ENCODE results near the gene MAD1L1. TPM values are rescaled to one million over a fixed set of nuclear protein-coding genes. Genes with fewer than 3 reads are reported as not detected.

The MAD1L1 gene
- total and polyA plus RNA-seq, 2 donors (not counting 1 experiment from before 2014, with no cell fraction given), result 9.8 to 29.4 TPM

DNA sequence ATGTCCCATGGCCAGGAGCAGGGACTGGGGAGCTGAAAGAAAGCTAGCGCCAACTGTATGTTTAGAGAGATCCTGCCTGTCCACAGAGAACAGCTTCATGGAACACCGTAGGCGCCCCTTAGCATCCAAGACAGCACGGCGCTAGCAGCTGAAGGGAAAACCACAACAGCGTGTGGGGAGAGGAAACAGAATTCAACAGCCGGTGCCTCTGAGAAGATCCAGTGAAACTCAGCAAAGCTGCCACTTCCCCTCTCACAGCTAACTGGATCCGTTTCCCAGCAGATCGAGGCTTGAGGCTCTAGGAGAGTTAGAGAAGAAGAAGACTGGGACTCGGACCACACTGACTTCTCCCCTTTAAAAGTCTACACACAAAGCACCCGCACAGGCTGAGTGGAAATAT, 145.0 kb downstream of the MAD1L1 start:
- H3K9ac ChIP-seq (ENCODE audit: insufficient read depth, low read length), result no peak overlapping the region
- TF ChIP-seq CTCF (conservative IDR thresholded peaks at IDR 0.05 in 1 of 2, IDR thresholded peaks at IDR 0.05 in 1 of 2; ENCODE audit: low read depth in 1 of 2, low read length in 2 of 2) (no peak), EZH2 (IDR thresholded peaks at IDR 0.05; ENCODE audit: low read length, missing control alignments) (no peak)
- H3K27ac ChIP-seq (ENCODE audit: insufficient read depth, low read length), result no peak overlapping the region
- H3K36me3 ChIP-seq (ENCODE audit: control insufficient read depth, insufficient read depth, low read length), result no peaks in the 10 kb centered on the region
- H3K79me2 ChIP-seq (ENCODE audit: control insufficient read depth, insufficient read depth, low read length), result no peaks in the 10 kb centered on the region
- no peak overlapping the region for H3K4me2 ChIP-seq (ENCODE audit: extremely low read depth, insufficient read depth, low read length)
- H3K4me1 ChIP-seq (ENCODE audit: control insufficient read depth, extremely low read depth, insufficient read depth, low read length), result no peaks in the 10 kb centered on the region
- no peak for DNase-seq (ENCODE audit: low read depth in 2 of 2)
- H3K9me3 ChIP-seq (ENCODE audit: control insufficient read depth, insufficient read depth, low read depth, low read length), result no peaks in the 10 kb centered on the region
- no peaks in the 10 kb centered on the region for H3K27me3 ChIP-seq (ENCODE audit: control insufficient read depth, insufficient read depth, low read length)
- no peak overlapping the region for H3K4me3 ChIP-seq (replicated peaks in 1 of 4; ENCODE audit: control extremely low read depth in 1 of 4, insufficient read depth in 1 of 4, low read depth in 3 of 4, low read length in 4 of 4)
- H2AFZ ChIP-seq (ENCODE audit: low read length), result no peak overlapping the region
- H4K20me1 ChIP-seq (ENCODE audit: control insufficient read depth, extremely low read depth, insufficient read depth, low read length), result no peaks in the 10 kb centered on the region

DNA sequence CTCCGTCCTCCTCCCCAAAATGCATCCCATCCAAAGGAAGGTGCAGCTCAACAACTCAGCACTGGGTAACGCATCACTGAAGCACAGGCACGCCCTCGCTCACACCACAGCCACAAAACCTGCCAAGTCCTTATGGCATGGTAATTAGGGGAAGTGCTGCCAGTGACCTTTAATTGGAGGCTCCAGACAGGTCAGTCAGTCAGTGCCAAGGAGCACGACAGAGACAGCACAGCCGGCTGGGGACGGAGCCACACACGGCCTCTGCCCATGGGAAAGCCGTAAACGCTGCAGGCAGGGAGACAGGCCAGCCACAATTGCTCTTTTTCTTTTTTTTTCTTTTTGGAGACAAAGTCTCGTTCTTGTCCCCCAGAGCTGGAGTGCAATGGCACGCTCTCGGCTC, 146.5 kb downstream of the MAD1L1 start:
- H3K27ac ChIP-seq (ENCODE audit: insufficient read depth, low read length), result no peak overlapping the region
- no peak overlapping the region for H3K4me2 ChIP-seq (ENCODE audit: extremely low read depth, insufficient read depth, low read length)
- H3K9me3 ChIP-seq (ENCODE audit: control insufficient read depth, insufficient read depth, low read depth, low read length), result no peaks in the 10 kb centered on the region
- peaks cover 5% of the 10 kb centered on the region for H3K4me1 ChIP-seq (ENCODE audit: control insufficient read depth, extremely low read depth, insufficient read depth, low read length)
- no peaks in the 10 kb centered on the region for H3K36me3 ChIP-seq (ENCODE audit: control insufficient read depth, insufficient read depth, low read length)
- H4K20me1 ChIP-seq (ENCODE audit: control insufficient read depth, extremely low read depth, insufficient read depth, low read length), result no peaks in the 10 kb centered on the region
- DNase-seq (ENCODE audit: low read depth in 2 of 2), result no peak
- no peak overlapping the region for H2AFZ ChIP-seq (ENCODE audit: low read length)
- no peaks in the 10 kb centered on the region for H3K27me3 ChIP-seq (ENCODE audit: control insufficient read depth, insufficient read depth, low read length)
- H3K79me2 ChIP-seq (ENCODE audit: control insufficient read depth, insufficient read depth, low read length), result no peaks in the 10 kb centered on the region
- H3K4me3 ChIP-seq (replicated peaks in 1 of 4; ENCODE audit: control extremely low read depth in 1 of 4, insufficient read depth in 1 of 4, low read depth in 3 of 4, low read length in 4 of 4), result no peak overlapping the region
- TF ChIP-seq EZH2 (IDR thresholded peaks at IDR 0.05; ENCODE audit: low read length, missing control alignments) (no peak), CTCF (conservative IDR thresholded peaks at IDR 0.05 in 1 of 2, IDR thresholded peaks at IDR 0.05 in 1 of 2; ENCODE audit: low read depth in 1 of 2, low read length in 2 of 2) (no peak)
- H3K9ac ChIP-seq (ENCODE audit: insufficient read depth, low read length), result no peak overlapping the region

GRCh38 chr7:2085804-2086203, 146.9 kb downstream of the MAD1L1 start:
- no peak overlapping the region for H3K27ac ChIP-seq (ENCODE audit: insufficient read depth, low read length)

More at GRCh38 chr7:2085804-2086203, 146.9 kb downstream of the MAD1L1 start:
- Histone ChIP-seq H3K4me3 (replicated peaks in 1 of 4; ENCODE audit: control extremely low read depth in 1 of 4, insufficient read depth in 1 of 4, low read depth in 3 of 4, low read length in 4 of 4) (no peak overlapping the region), H3K79me2 (ENCODE audit: control insufficient read depth, insufficient read depth, low read length) (no peaks in the 10 kb centered on the region), H3K9ac (ENCODE audit: insufficient read depth, low read length) (no peak overlapping the region), H2AFZ (ENCODE audit: low read length) (no peak overlapping the region), H3K4me1 (ENCODE audit: control insufficient read depth, extremely low read depth, insufficient read depth, low read length) (peaks cover 5% of the 10 kb centered on the region), H3K36me3 (ENCODE audit: control insufficient read depth, insufficient read depth, low read length) (no peaks in the 10 kb centered on the region), H3K4me2 (ENCODE audit: extremely low read depth, insufficient read depth, low read length) (no peak overlapping the region), H4K20me1 (ENCODE audit: control insufficient read depth, extremely low read depth, insufficient read depth, low read length) (no peaks in the 10 kb centered on the region), H3K9me3 (ENCODE audit: control insufficient read depth, insufficient read depth, low read depth, low read length) (no peaks in the 10 kb centered on the region), H3K27me3 (ENCODE audit: control insufficient read depth, insufficient read depth, low read length) (no peaks in the 10 kb centered on the region)
- no peak for DNase-seq (ENCODE audit: low read depth in 2 of 2)
- no peak for TF ChIP-seq EZH2 (IDR thresholded peaks at IDR 0.05; ENCODE audit: low read length, missing control alignments)
- TF ChIP-seq CTCF (conservative IDR thresholded peaks at IDR 0.05 in 1 of 2, IDR thresholded peaks at IDR 0.05 in 1 of 2; ENCODE audit: low read depth in 1 of 2, low read length in 2 of 2), result no peak

Data from fibroblast of lung (primary cell).